ENCODE data around the gene ABCB9. TPM values are rescaled to one million over a fixed set of nuclear protein-coding genes. Genes with fewer than 3 reads are reported as not detected.

The ABCB9 gene
- total and polyA plus RNA-seq, 2 of the 8 experiments (the other 6 are each of a cell fraction or from before 2014, with no cell fraction given), result 3.8 to 8.0 TPM

DNA sequence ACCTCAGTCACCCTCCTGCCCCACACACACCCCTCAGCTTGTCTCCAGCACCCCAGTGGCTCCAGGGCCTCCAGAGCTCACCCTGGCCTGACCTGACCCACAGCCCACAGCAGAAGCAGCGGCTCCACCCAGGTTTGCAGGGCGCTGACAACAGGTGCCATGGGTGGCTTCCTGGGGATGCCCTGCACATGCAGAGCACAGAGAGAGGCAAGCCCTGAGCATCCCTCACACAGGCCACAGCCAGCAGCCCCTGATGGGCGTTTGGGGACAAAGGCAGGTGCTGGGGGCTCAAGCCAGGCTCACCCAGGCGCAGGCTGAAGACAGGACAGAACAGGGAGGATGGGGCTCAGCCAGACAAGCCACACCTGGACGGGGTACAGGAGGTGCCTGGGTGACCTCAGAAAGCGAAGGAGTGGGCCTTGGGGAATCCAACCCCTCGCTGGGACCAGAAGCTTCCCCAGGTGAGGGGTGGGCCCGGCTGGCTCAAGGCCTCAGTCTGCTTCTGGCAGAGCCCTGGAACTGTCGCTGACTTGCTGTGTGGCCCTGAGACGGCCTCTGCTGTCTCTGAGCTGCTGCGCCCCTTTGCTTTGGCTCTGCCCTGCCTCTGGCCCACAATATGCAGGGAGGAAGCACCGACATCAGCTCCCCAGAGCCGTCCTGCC is 24.8 kb upstream of the ABCB9 start (continued):
- no peak for TF ChIP-seq TAF7 (optimal IDR thresholded peaks at IDR 0.05; ENCODE audit: borderline replicate concordance, low read depth, low read length)
- TF ChIP-seq HDAC6 (IDR thresholded peaks at IDR 0.05; ENCODE audit: low read depth, low read length), result no peak
- no peak for TF ChIP-seq EGR1 (IDR thresholded peaks at IDR 0.05; ENCODE audit: borderline replicate concordance, low read depth, low read length)
- no peak for TF ChIP-seq KDM5A (IDR thresholded peaks at IDR 0.05; ENCODE audit: low read length)
- no peak for TF ChIP-seq SP4 (IDR thresholded peaks at IDR 0.05; ENCODE audit: low read length)
- TF ChIP-seq TBP (IDR thresholded peaks at IDR 0.05; ENCODE audit: low read depth, low read length), result no peak

Data from H1 (cell line).